GM04503 (cell line): ENCODE data around the gene MOB3B.

Experiments used
- DNase-seq: peaks from one replicate; pipeline ENCODE4 v3.0.0-alpha.2; 2012; ENCODE audit warnings: low read depth

The MOB3B gene

GRCh38 chr9:27339661-27340284, 189.8 kb downstream of the MOB3B start:
- no peak for DNase-seq

GRCh38 chr9:27338527-27338903, 191.1 kb downstream of the MOB3B start:
- no peak for DNase-seq

GRCh38 chr9:27337833-27338526, 191.6 kb downstream of the MOB3B start:
- DNase-seq: no peak

- no peak for DNase-seq
Observed at GRCh38 chr9:27337236-27337635, 192.4 kb downstream of the MOB3B start.

GRCh38 chr9:27336829-27337228, 192.8 kb downstream of the MOB3B start:
- no peak for DNase-seq

- DNase-seq: no peak
Observed at GRCh38 chr9:27336126-27336525, 193.5 kb downstream of the MOB3B start.

GRCh38 chr9:27335075-27335474, 194.5 kb downstream of the MOB3B start:
- no peak for DNase-seq

- DNase-seq: peak; percentile 10
Observed at GRCh38 chr9:27333241-27334052, 196.2 kb downstream of the MOB3B start.

GRCh38 chr9:27331393-27331792, 198.2 kb downstream of the MOB3B start:
- DNase-seq: no peak

GRCh38 chr9:27329291-27329690, 200.3 kb downstream of the MOB3B start:
- no peak for DNase-seq

GRCh38 chr9:27328483-27328882, 201.1 kb downstream of the MOB3B start:
- no peak for DNase-seq

GRCh38 chr9:27311184-27311583, 218.4 kb downstream of the MOB3B start:
- no peak for DNase-seq

GRCh38 chr9:27310582-27310981, 219.0 kb downstream of the MOB3B start:
- DNase-seq: no peak

GRCh38 chr9:27308691-27309390, 220.8 kb downstream of the MOB3B start:
- DNase-seq: no peak

- DNase-seq: no peak
Observed at GRCh38 chr9:27304521-27304920, 225.1 kb downstream of the MOB3B start.

- DNase-seq: no peak
Observed at GRCh38 chr9:27303219-27303618, 226.4 kb downstream of the MOB3B start.

- DNase-seq: no peak
Observed at GRCh38 chr9:27297050-27297449, 232.6 kb downstream of the MOB3B start, which contains the start of gene EQTN. Gene EQTN, minus strand, starts transcription at chr9:27297150. Its CDS starts 95 bp downstream, at chr9:27297055.

GRCh38 chr9:27293996-27294395, 235.6 kb downstream of the MOB3B start:
- no peak for DNase-seq

- peak; percentile 27 for DNase-seq
Observed at GRCh38 chr9:27292659-27293405, 236.8 kb downstream of the MOB3B start.

GRCh38 chr9:27291292-27291691, 238.3 kb downstream of the MOB3B start:
- no peak for DNase-seq

GRCh38 chr9:27282269-27282668, 247.3 kb downstream of the MOB3B start:
- DNase-seq: no peak

GRCh38 chr9:27280860-27281259, 248.8 kb downstream of the MOB3B start:
- no peak for DNase-seq
